OCI-LY7 (cell line): ENCODE measurements around the gene SBF1.

ENCODE experiments used
- EZH2phosphoT487 ChIP-seq: fragments of 200-600 bp; sonication (generic); IDR thresholded peaks from 2 replicates; pipeline ENCODE4 v1.6.1; 2018; ENCODE audit warnings: low read depth, borderline replicate concordance, mild to moderate bottlenecking, mixed run types, antibody characterized with exemption, low read length, moderate library complexity, mixed read lengths
- TF ChIP-seq, protein P1 (sequence below): fragments of 200-600 bp; sonication (generic); conservative IDR thresholded peaks from 2 replicates; pipeline ENCODE4 v1.5.1; 2014; ENCODE audit warnings: mild to moderate bottlenecking, antibody characterized with exemption, low read length, moderate library complexity, mixed read lengths

DNA sequence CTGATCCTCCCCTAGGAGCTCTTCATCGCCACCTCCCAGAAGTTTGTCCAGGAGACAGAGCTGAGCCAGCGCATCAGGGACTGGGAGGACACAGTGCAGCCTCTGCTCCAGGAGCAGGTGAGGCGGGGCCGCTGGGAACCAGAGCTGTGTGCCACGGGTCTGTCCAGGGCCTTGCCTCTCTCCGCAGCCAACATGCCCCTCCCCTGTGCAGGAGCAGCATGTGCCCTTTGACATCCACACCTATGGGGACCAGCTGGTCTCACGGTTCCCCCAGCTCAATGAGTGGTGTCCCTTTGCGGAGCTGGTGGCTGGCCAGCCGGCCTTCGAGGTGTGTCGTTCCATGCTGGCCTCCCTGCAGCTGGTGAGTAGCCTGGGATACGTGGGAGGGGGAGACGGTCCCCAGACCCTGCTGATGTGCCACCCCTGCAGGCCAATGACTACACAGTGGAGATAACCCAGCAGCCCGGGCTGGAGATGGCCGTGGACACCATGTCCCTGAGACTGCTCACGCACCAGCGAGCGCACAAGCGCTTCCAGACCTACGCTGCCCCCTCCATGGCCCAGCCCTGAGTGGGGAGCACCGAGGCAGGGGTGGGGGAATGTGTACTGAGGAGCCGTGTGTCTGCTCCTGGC, 48.1 kb upstream of the SBF1 start:
- TF ChIP-seq, protein P1, sequence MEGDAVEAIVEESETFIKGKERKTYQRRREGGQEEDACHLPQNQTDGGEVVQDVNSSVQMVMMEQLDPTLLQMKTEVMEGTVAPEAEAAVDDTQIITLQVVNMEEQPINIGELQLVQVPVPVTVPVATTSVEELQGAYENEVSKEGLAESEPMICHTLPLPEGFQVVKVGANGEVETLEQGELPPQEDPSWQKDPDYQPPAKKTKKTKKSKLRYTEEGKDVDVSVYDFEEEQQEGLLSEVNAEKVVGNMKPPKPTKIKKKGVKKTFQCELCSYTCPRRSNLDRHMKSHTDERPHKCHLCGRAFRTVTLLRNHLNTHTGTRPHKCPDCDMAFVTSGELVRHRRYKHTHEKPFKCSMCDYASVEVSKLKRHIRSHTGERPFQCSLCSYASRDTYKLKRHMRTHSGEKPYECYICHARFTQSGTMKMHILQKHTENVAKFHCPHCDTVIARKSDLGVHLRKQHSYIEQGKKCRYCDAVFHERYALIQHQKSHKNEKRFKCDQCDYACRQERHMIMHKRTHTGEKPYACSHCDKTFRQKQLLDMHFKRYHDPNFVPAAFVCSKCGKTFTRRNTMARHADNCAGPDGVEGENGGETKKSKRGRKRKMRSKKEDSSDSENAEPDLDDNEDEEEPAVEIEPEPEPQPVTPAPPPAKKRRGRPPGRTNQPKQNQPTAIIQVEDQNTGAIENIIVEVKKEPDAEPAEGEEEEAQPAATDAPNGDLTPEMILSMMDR, result no peak
- TF ChIP-seq EZH2phosphoT487, result no peak
